HepG2 (cell line): Measurements from ENCODE around the gene PAM16. TPM values are rescaled to one million over a fixed set of nuclear protein-coding genes. Genes with fewer than 3 reads are reported as not detected.
A peak's percentile ranks its signal among the peaks of the same experiment; 100 is the strongest.

Experiments
- ATAC-seq: fragments of 200-7000 bp; cut with Tn5 transposase; 3 replicates; pipeline ENCODE4 v1.9.1; 2020; ENCODE audit warnings: mild to moderate bottlenecking, moderate library complexity
- BruUV-seq: library from RNA; stranded (reverse); fragments of 400-500 nt; replicated peaks from 2 replicates; lab custom pipeline; 2021; lab: Mats Ljungman, UMichigan
- CTCF ChIA-PET: fragments of 300-600 bp; formaldehyde crosslinking; extraction: SDS; loops from one replicate; lab custom pipeline; 2021; ENCODE audit warnings: low total read pairs, inconsistent platforms, low intra/inter-chr PET ratio; lab: Yijun Ruan, JAX
- POLR2A ChIA-PET: fragments of 350-600 bp; sonication (Branson Sonifier 250); formaldehyde crosslinking; loops from one replicate; lab custom pipeline; 2020; ENCODE audit warnings: antibody characterized with exemption, inconsistent platforms; lab: Yijun Ruan, JAX
- DNase-seq: peaks from one replicate; pipeline ENCODE4 v3.0.0-alpha.2; 2015; ENCODE audit warnings: low spot score
- FAIRE-seq: peaks from 3 replicates; lab custom pipeline; 2011; peaks lifted over from hg19 to GRCh38; lab: Jason Lieb, UNC
- H2AFZ ChIP-seq: one replicate; pipeline ENCODE4 v1.6.1; 2011; ENCODE audit warnings: low read length, inconsistent platforms
- H3K27ac ChIP-seq: fragments of 300-600 bp; 3 replicates; pipeline ENCODE4 v1.8.0; 2011; ENCODE audit warnings: mixed run types, mild to moderate bottlenecking, mixed read lengths, low read length, inconsistent platforms; ENCODE audit not compliant: insufficient read depth; ENCODE audit errors: extremely low read length
- H3K27me3 ChIP-seq, 2 experiments: fragments of 200-600 bp in 1 of 2; 2 replicates in 1 of 2; 3 replicates in 1 of 2; pipeline versions ENCODE4 v1.6.0 to v1.8.0; 2011; ENCODE audit warnings: low read length in 2 of 2, mild to moderate bottlenecking in 2 of 2, moderate library complexity in 2 of 2, inconsistent platforms in 1 of 2; ENCODE audit not compliant: insufficient read depth in 2 of 2, control insufficient read depth in 1 of 2
- H3K36me3 ChIP-seq, 2 experiments: fragments of 200-600 bp in 1 of 2; replicated peaks in 1 of 2; 2 replicates in 1 of 2; 3 replicates in 1 of 2; pipeline versions ENCODE4 v1.5.1 to v1.8.0; 2011; ENCODE audit warnings: low read length in 2 of 2, inconsistent platforms in 1 of 2; ENCODE audit not compliant: insufficient read depth in 2 of 2, control insufficient read depth in 1 of 2
- H3K4me1 ChIP-seq: 2 replicates; pipeline ENCODE4 v1.5.1; 2012; ENCODE audit warnings: low read length, inconsistent platforms; ENCODE audit not compliant: insufficient read depth
- H3K4me2 ChIP-seq: 2 replicates; pipeline ENCODE4 v1.6.0; 2011; ENCODE audit warnings: low read depth, low read length, inconsistent platforms
- H3K4me3 ChIP-seq, 3 experiments: fragments of 200-600 bp in 1 of 3; sonication (generic), shearing (Covaris generic) in 1 of 3; replicated peaks in 1 of 3; 2 replicates each; pipeline ENCODE4 v1.5.1; 2011 to 2016; ENCODE audit warnings: low read length in 3 of 3, inconsistent platforms in 2 of 3, low read depth in 2 of 3, mild to moderate bottlenecking in 2 of 3, control low read depth in 1 of 3, mixed read lengths in 1 of 3; ENCODE audit not compliant: insufficient read depth in 1 of 3
- H3K79me2 ChIP-seq: one replicate; pipeline ENCODE4 v1.6.1; 2011; ENCODE audit warnings: low read length, inconsistent platforms; ENCODE audit not compliant: insufficient read depth
- H3K9ac ChIP-seq: 2 replicates; pipeline ENCODE4 v1.6.0; 2011; ENCODE audit warnings: mild to moderate bottlenecking, low read depth, low read length, inconsistent platforms; ENCODE audit not compliant: insufficient read depth
- H3K9me3 ChIP-seq: 2 replicates; pipeline ENCODE4 v1.5.1; 2012; ENCODE audit warnings: mild to moderate bottlenecking, low read length
- H4K20me1 ChIP-seq: 2 replicates; pipeline ENCODE4 v1.6.0; 2011; ENCODE audit warnings: inconsistent platforms, mild to moderate bottlenecking, low read length, moderate library complexity; ENCODE audit not compliant: insufficient read depth
- LCORL ChIP-seq, 2 experiments: fragments of 450-650 bp in 1 of 2; sonication (generic) in 1 of 2; formaldehyde crosslinking in 1 of 2; IDR thresholded peaks; 2 replicates each; pipeline versions ENCODE4 v1.5.0 to v1.6.1; 2017 to 2020; ENCODE audit warnings: antibody characterized with exemption in 1 of 2, missing genetic modification reagents in 1 of 2
- NPAS2 ChIP-seq: sonication (generic); formaldehyde crosslinking; IDR thresholded peaks from 2 replicates; pipeline ENCODE4 v1.8.0; 2022; ENCODE audit warnings: mild to moderate bottlenecking, missing genetic modification reagents, borderline replicate concordance
- RXRA ChIP-seq: sonication (generic); formaldehyde crosslinking; IDR thresholded peaks from 2 replicates; pipeline ENCODE4 v1.5.1; 2020; ENCODE audit warnings: missing genetic modification reagents
- ZBTB3 ChIP-seq: sonication (generic); formaldehyde crosslinking; IDR thresholded peaks from 2 replicates; pipeline ENCODE4 v1.4.0; 2020; ENCODE audit warnings: low read depth, mild to moderate bottlenecking, moderate library complexity, missing genetic modification reagents, borderline replicate concordance
- ZNF547 ChIP-seq: sonication (generic); formaldehyde crosslinking; IDR thresholded peaks from 2 replicates; pipeline ENCODE4 v1.5.1; 2020; ENCODE audit warnings: mild to moderate bottlenecking, missing genetic modification reagents
- ZSCAN25 ChIP-seq: sonication (generic); formaldehyde crosslinking; IDR thresholded peaks from 2 replicates; pipeline ENCODE4 v1.8.0; 2022; ENCODE audit warnings: mild to moderate bottlenecking, missing genetic modification reagents
- WGBS: methylation state at CpG from one replicate; pipeline ENCODE4 v1.1.6; 2017; ENCODE audit warnings: low lambda C conversion rate; 5-methylcytosine and 5-hydroxymethylcytosine counted together
- in situ Hi-C: cut with HindIII; loops from 2 replicates; pipeline ENCODE4 v1.10.0; 2017; ENCODE audit warnings: low pct_unique_long_range_greater_than_20kb; ENCODE audit not compliant: extremely low pct_ligation_motif_present
- intact Hi-C: fragments of 100-400 bp; cut with micrococcal nuclease; formaldehyde crosslinking; loops from one replicate; pipeline ENCODE4 v1.10.0; 2022; ENCODE audit not compliant: unreplicated experiment
- polyA plus RNA-seq, 8 experiments: library from polyadenylated mRNA; depleted of rRNA in 3 of 8; stranded (reverse) in 7 of 8; unstranded in 1 of 8; fragments of >200 nt; fragmentation: Illumina TruSeq in 4 of 8; extraction: Trizol in 4 of 8; gene quantifications; 2 replicates each; pipeline versions ENCODE4 v1.2.1 to v1.2.3, GENCODE V29; 2011 to 2016; ENCODE audit warnings: low read depth in 4 of 8, missing spikeins in 1 of 8, mixed read lengths in 1 of 8; ENCODE audit not compliant: insufficient read depth in 1 of 8
- total RNA-seq, 5 experiments: library from RNA; depleted of rRNA; stranded (reverse); fragments of >200 nt; fragmentation: Illumina TruSeq; extraction: Trizol; gene quantifications; 2 replicates each; pipeline ENCODE4 v1.2.3, GENCODE V29; 2016; ENCODE audit warnings: low read depth in 1 of 5
- TF ChIP-seq, protein P1 (sequence below): sonication (generic); formaldehyde crosslinking; IDR thresholded peaks from 2 replicates; pipeline ENCODE4 v1.5.1; 2020; ENCODE audit warnings: mild to moderate bottlenecking, missing genetic modification reagents, moderate library complexity

PAM16 gene
- total and polyA plus RNA-seq, 2 of the 13 experiments (the other 11 are each of a cell fraction or from before 2014, with no cell fraction given) = 51.5 to 51.8 TPM

DNA sequence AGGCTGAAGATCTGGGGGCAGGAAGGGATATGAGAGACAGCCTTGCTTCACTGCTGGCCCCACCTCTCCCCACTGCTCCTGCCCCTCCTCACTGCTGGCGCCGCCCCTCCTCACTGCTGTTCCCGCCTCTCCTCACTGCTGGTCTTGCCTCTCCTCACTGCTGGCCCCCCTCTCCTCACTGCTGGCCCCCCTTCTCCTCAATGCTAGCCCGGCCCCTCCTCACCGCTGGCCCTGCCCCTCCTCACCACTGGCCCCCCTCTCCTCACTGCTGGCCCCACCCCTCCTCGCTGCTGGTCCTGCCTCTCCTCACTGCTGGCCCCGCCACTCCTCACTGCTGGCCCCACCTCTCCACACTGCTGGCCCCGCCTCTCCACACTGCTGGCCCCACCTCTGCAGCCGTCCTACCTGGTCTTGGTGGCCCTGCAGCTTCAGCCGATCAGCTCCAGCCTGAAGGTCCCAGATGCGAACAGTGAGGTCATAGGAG is 9.5 kb upstream of the PAM16 start:
- no peaks in the 10 kb centered on the region for H3K27me3 ChIP-seq
- H4K20me1 ChIP-seq = no peaks in the 10 kb centered on the region
- peaks cover 17% of the 10 kb centered on the region for H3K4me1 ChIP-seq
- no TSS peak for BruUV-seq
- in situ Hi-C loops = no loop called here
- H3K9me3 ChIP-seq = no peaks in the 10 kb centered on the region
- no peak overlapping the region for H3K4me2 ChIP-seq
- FAIRE-seq (no peak), DNase-seq (no peak), ATAC-seq (peak; percentile 70)
- no peak overlapping the region for H2AFZ ChIP-seq
- H3K27ac ChIP-seq = no peak overlapping the region
- ChIA-PET POLR2A (interaction anchor here (1.5 to 2.4 kb wide), 3 partner anchors 9 to 12 kb away, joined by 5 to 10 read pairs (median 9); partner anchors contain the start of genes PAM16 and VASN), CTCF (interaction anchor here (4.9 kb wide), 1 partner anchor 42 kb away, joined by 92 read pairs; no protein-coding TSS in a partner anchor)
- WGBS = 65% methylated on average over 11 of the region's 11 CpGs
- no peak overlapping the region for H3K4me3 ChIP-seq
- H3K9ac ChIP-seq = no peak overlapping the region
- TF ChIP-seq, protein P1, sequence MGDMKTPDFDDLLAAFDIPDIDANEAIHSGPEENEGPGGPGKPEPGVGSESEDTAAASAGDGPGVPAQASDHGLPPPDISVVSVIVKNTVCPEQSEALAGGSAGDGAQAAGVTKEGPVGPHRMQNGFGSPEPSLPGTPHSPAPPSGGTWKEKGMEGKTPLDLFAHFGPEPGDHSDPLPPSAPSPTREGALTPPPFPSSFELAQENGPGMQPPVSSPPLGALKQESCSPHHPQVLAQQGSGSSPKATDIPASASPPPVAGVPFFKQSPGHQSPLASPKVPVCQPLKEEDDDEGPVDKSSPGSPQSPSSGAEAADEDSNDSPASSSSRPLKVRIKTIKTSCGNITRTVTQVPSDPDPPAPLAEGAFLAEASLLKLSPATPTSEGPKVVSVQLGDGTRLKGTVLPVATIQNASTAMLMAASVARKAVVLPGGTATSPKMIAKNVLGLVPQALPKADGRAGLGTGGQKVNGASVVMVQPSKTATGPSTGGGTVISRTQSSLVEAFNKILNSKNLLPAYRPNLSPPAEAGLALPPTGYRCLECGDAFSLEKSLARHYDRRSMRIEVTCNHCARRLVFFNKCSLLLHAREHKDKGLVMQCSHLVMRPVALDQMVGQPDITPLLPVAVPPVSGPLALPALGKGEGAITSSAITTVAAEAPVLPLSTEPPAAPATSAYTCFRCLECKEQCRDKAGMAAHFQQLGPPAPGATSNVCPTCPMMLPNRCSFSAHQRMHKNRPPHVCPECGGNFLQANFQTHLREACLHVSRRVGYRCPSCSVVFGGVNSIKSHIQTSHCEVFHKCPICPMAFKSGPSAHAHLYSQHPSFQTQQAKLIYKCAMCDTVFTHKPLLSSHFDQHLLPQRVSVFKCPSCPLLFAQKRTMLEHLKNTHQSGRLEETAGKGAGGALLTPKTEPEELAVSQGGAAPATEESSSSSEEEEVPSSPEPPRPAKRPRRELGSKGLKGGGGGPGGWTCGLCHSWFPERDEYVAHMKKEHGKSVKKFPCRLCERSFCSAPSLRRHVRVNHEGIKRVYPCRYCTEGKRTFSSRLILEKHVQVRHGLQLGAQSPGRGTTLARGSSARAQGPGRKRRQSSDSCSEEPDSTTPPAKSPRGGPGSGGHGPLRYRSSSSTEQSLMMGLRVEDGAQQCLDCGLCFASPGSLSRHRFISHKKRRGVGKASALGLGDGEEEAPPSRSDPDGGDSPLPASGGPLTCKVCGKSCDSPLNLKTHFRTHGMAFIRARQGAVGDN (CRISPR knock-in tag) = peak; percentile 27; the same call in 1 of the 2 replicates
- no peak for TF ChIP-seq ZNF547 (CRISPR knock-in tag)
- TF ChIP-seq ZBTB3 (CRISPR knock-in tag) = peak; percentile 98
- 0 out of 2 replicates have a peak, but pooled peaks have one; percentile 9 for TF ChIP-seq RXRA (CRISPR knock-in tag)
- no peak for TF ChIP-seq LCORL (IDR thresholded peaks at IDR 0.05)
- TF ChIP-seq LCORL (CRISPR knock-in tag; IDR thresholded peaks at IDR 0.05) = no peak
- TF ChIP-seq ZSCAN25 (CRISPR knock-in tag) = 0 out of 2 replicates have a peak, but pooled peaks have one; percentile 29
- no peak for TF ChIP-seq NPAS2 (CRISPR knock-in tag)
- peaks cover 0 to 1% of the 10 kb centered on the region in 2 experiments; a peak in 1 of 5 replicates for H3K36me3 ChIP-seq
- intact Hi-C loops = no loop called here
- no peaks in the 10 kb centered on the region for H3K79me2 ChIP-seq
